Measurements from ENCODE around the gene PTMS. TPM values are rescaled to one million over a fixed set of nuclear protein-coding genes. Genes with fewer than 3 reads are reported as not detected.

The PTMS gene
- total and polyA plus RNA-seq, 3 donors from 2014 or later = 53.4 to 185 (median 64.3) TPM

- TF ChIP-seq CTCF (IDR thresholded peaks at IDR 0.05) = peak in 2 of 3 experiments; percentile 12 to 27
- TF ChIP-seq POLR2A (IDR thresholded peaks at IDR 0.05) = no peak
- DNase-seq = peak; percentile 57
- Histone ChIP-seq H3K9me3 (no peaks in the 10 kb centered on the region), H3K4me1 (peaks cover 13% of the 10 kb centered on the region), H3K4me3 (peak overlapping the region; percentile 91 to 98), H3K36me3 (ENCODE audit: low read depth, missing control alignments) (no peaks in the 10 kb centered on the region), H3K27ac (peak overlapping the region; percentile 99), H3K27me3 (no peaks in the 10 kb centered on the region)
- WGBS, 2 donors = 2 to 5% methylated on average over 9 to 21 of the region's 24 CpGs
- intact Hi-C loops (cut with DNase I; ENCODE audit: low total_unique reads) = no loop called here
Observed at GRCh38 chr12:6752167-6752920, 13.8 kb upstream of the PTMS start.

GRCh38 chr12:6752921-6753771, 13.0 kb upstream of the PTMS start, which contains the start of gene MLF2:
Gene MLF2, minus strand, starts transcription at chr12:6753141. Its CDS starts 807 bp downstream, at chr12:6752334.
- 1% methylated on average over 22 to 32 of the region's 62 CpGs for WGBS, 2 donors
- intact Hi-C loops (cut with DNase I; ENCODE audit: low total_unique reads) = no loop called here

GRCh38 chr12:6753772-6754356, 12.3 kb upstream of the PTMS start:
- Histone ChIP-seq H3K9me3 (no peaks in the 10 kb centered on the region), H3K27ac (peak overlapping the region; percentile 99), H3K27me3 (no peaks in the 10 kb centered on the region), H3K4me1 (peaks cover 13% of the 10 kb centered on the region), H3K36me3 (ENCODE audit: low read depth, missing control alignments) (no peaks in the 10 kb centered on the region), H3K4me3 (peak overlapping the region; percentile 91 to 98)
- intact Hi-C loops (cut with DNase I; ENCODE audit: low total_unique reads) = no loop called here
- peak; percentile 55 for DNase-seq
- TF ChIP-seq CTCF (IDR thresholded peaks at IDR 0.05) (peak; percentile 25 to 99 (median 95)), POLR2A (IDR thresholded peaks at IDR 0.05) (no peak)
- 0% methylated on average over 7 of the region's 7 CpGs for WGBS, 2 donors

More at GRCh38 chr12:6752921-6753771, 13.0 kb upstream of the PTMS start, which contains the start of gene MLF2:
- H3K27me3 ChIP-seq = no peaks in the 10 kb centered on the region
- no peaks in the 10 kb centered on the region for H3K36me3 ChIP-seq (ENCODE audit: low read depth, missing control alignments)
- H3K27ac ChIP-seq = peak within 1 kb of the TSS; percentile 99
- peaks cover 13% of the 10 kb centered on the region for H3K4me1 ChIP-seq
- DNase-seq = peak; percentile 98
- peak within 1 kb of the TSS; percentile 91 to 98 for H3K4me3 ChIP-seq
- peak; percentile 94 for TF ChIP-seq POLR2A (IDR thresholded peaks at IDR 0.05)
- TF ChIP-seq CTCF (IDR thresholded peaks at IDR 0.05) = peak in 1 of 3 experiments; percentile 94
- no peaks in the 10 kb centered on the region for H3K9me3 ChIP-seq

GRCh38 chr12:6754411-6754810, 11.8 kb upstream of the PTMS start:
- Histone ChIP-seq H3K4me3 (no peak overlapping the region), H3K4me1 (peaks cover 13% of the 10 kb centered on the region), H3K36me3 (ENCODE audit: low read depth, missing control alignments) (no peaks in the 10 kb centered on the region), H3K27me3 (no peaks in the 10 kb centered on the region), H3K27ac (peak overlapping the region; percentile 99), H3K9me3 (no peaks in the 10 kb centered on the region)
- 84 to 90% methylated on average over 2 of the region's 2 CpGs for WGBS, 2 donors
- no peak for DNase-seq
- no peak for TF ChIP-seq POLR2A (IDR thresholded peaks at IDR 0.05)
- TF ChIP-seq CTCF (IDR thresholded peaks at IDR 0.05) = no peak
- intact Hi-C loops (cut with DNase I; ENCODE audit: low total_unique reads) = no loop called here

Data from testis (tissue), 3 donors.